Skin epidermis (tissue), 12 donors: ENCODE results near the gene CUX1.
A peak's percentile ranks its signal among the peaks of the same experiment; 100 is the strongest.
"Not testable (repeated sequence)": the region's sequence is repeated elsewhere in the genome, so short reads cannot be mapped to it uniquely, and the experiment has no call there.

ENCODE experiments used
- H3K27ac ChIP-seq, 21 experiments: fragments of 200-600 bp; sonication (generic) in 11 of 21; one replicate each; pipeline ENCODE4 v1.5.0; 2020; ENCODE audit warnings: mild to moderate bottlenecking in 3 of 21, inconsistent platforms in 2 of 21, moderate library complexity in 2 of 21
- H3K4me3 ChIP-seq, 7 experiments: fragments of 200-600 bp; sonication (generic) in 2 of 7; one replicate each; pipeline ENCODE4 v1.5.0; 2020; ENCODE audit warnings: inconsistent platforms in 2 of 7, mild to moderate bottlenecking in 2 of 7, moderate library complexity in 1 of 7

CUX1 gene

GRCh38 chr7:102129636-102130370, 312.4 kb downstream of the CUX1 start:
- H3K27ac ChIP-seq = no peak overlapping the region
- no peak overlapping the region for H3K4me3 ChIP-seq

- no peak overlapping the region for H3K27ac ChIP-seq
Observed at GRCh38 chr7:102132209-102132752, 314.9 kb downstream of the CUX1 start.

GRCh38 chr7:102138676-102139075, 321.2 kb downstream of the CUX1 start:
- H3K27ac ChIP-seq = no peak overlapping the region
- no peak overlapping the region for H3K4me3 ChIP-seq

More at GRCh38 chr7:102132209-102132752, 314.9 kb downstream of the CUX1 start:
- H3K4me3 ChIP-seq = no peak overlapping the region

GRCh38 chr7:102140952-102141370, 323.5 kb downstream of the CUX1 start:
- no peak overlapping the region for H3K27ac ChIP-seq
- no peak overlapping the region for H3K4me3 ChIP-seq

- H3K4me3 ChIP-seq, H3K27ac ChIP-seq: not testable (repeated sequence)
Observed at GRCh38 chr7:102142433-102142832, 325.0 kb downstream of the CUX1 start.

- no peak overlapping the region for H3K4me3 ChIP-seq
- no peak overlapping the region for H3K27ac ChIP-seq
Observed at GRCh38 chr7:102146122-102146521, 328.7 kb downstream of the CUX1 start.

GRCh38 chr7:102147008-102147407, 329.6 kb downstream of the CUX1 start:
- Histone ChIP-seq H3K4me3 (no peak overlapping the region), H3K27ac (no peak overlapping the region)

- Histone ChIP-seq H3K4me3 (no peak overlapping the region), H3K27ac (no peak overlapping the region)
Observed at GRCh38 chr7:102148799-102149198, 331.4 kb downstream of the CUX1 start.

GRCh38 chr7:102149416-102149815, 332.0 kb downstream of the CUX1 start:
- Histone ChIP-seq H3K4me3 (no peak overlapping the region), H3K27ac (no peak overlapping the region)

GRCh38 chr7:102150266-102150665, 332.8 kb downstream of the CUX1 start:
- Histone ChIP-seq H3K4me3 (no peak overlapping the region), H3K27ac (no peak overlapping the region)

- peak overlapping the region in 3 of 21 experiments; percentile 12 to 63 (median 50) for H3K27ac ChIP-seq
Observed at GRCh38 chr7:102152672-102153598, 335.5 kb downstream of the CUX1 start.

GRCh38 chr7:102153599-102153946, 336.1 kb downstream of the CUX1 start:
- Histone ChIP-seq H3K4me3 (no peak overlapping the region), H3K27ac (peak overlapping the region in 2 of 21 experiments; percentile 8 to 26)

More at GRCh38 chr7:102152672-102153598, 335.5 kb downstream of the CUX1 start:
- H3K4me3 ChIP-seq = no peak overlapping the region

- no peak overlapping the region for H3K4me3 ChIP-seq
- no peak overlapping the region for H3K27ac ChIP-seq
Observed at GRCh38 chr7:102154425-102154824, 337.0 kb downstream of the CUX1 start.

GRCh38 chr7:102155821-102156441, 338.5 kb downstream of the CUX1 start:
- Histone ChIP-seq H3K27ac (no peak overlapping the region), H3K4me3 (no peak overlapping the region)

- Histone ChIP-seq H3K27ac (no peak overlapping the region), H3K4me3 (no peak overlapping the region)
Observed at GRCh38 chr7:102156867-102157266, 339.4 kb downstream of the CUX1 start.

- Histone ChIP-seq H3K4me3 (no peak overlapping the region), H3K27ac (no peak overlapping the region)
Observed at GRCh38 chr7:102165136-102165535, 347.7 kb downstream of the CUX1 start.

GRCh38 chr7:102167254-102167653, 349.8 kb downstream of the CUX1 start:
- Histone ChIP-seq H3K27ac (no peak overlapping the region), H3K4me3 (no peak overlapping the region)

- Histone ChIP-seq H3K27ac (peak overlapping the region in 1 of 21 experiments; percentile 24), H3K4me3 (no peak overlapping the region)
Observed at GRCh38 chr7:102169651-102170392, 352.4 kb downstream of the CUX1 start.

- H3K4me3 ChIP-seq = no peak overlapping the region
- no peak overlapping the region for H3K27ac ChIP-seq
Observed at GRCh38 chr7:102170393-102170970, 353.1 kb downstream of the CUX1 start.
